ENCODE data around the gene SLC22A16.

SLC22A16 gene

DNA sequence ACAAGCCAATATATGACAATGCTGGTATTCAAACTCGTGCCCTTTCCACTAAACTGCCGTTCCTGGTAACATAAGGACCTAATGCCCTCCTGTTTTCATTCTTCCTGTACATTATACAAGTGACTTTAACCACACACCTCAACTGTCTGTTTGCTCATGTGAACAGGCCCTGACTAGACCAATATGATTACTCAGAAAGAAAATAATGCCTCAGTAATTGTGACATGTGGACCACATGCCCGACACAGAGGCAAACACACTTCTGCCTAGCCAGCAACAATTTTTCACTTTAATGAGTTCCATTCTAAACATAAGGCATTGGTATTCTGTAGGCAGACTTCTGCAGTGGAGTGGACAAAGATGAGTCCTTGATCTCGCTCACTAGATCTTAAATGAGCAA, 30.0 kb downstream of the SLC22A16 start:
- FAIRE-seq = no peak

DNA sequence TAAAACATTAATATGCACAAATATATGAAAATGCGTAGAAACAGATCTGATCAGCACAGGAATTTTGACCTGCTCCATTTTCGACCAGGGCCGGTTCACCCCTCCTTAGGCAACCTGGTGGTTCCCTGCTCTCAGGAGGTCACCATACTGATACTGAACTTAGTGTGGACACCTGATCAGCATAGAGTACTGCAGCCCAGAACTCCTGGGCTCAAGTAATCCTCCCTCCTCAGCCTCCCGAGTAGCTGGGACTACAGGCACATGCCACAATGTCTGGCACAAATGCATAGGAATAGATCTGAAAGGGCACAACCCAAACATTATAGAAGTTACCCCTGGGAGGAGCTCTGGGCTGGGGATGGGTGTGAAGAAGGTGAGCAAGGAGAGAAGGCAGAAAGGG, 36.4 kb downstream of the SLC22A16 start:
- FAIRE-seq = no peak

DNA sequence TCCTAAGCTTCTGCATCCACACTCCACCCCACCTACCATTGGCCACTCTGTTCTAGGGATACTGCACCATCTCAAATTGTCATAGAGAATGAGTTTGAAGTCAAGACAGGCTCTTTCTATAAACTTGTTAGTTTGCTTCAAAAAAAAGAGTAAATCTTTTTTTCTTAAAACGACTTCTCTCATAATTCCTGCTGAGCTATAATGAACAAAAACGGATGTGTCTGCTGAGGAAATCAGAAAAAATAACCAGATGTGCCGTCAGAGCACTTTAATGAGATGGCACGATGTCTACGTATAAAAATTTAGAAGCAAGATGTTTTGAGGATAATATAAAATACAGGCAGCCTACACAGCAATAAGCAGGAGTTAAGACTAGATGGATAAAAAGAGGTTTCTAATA, 37.1 kb downstream of the SLC22A16 start:
- peak; percentile 80 for FAIRE-seq

DNA sequence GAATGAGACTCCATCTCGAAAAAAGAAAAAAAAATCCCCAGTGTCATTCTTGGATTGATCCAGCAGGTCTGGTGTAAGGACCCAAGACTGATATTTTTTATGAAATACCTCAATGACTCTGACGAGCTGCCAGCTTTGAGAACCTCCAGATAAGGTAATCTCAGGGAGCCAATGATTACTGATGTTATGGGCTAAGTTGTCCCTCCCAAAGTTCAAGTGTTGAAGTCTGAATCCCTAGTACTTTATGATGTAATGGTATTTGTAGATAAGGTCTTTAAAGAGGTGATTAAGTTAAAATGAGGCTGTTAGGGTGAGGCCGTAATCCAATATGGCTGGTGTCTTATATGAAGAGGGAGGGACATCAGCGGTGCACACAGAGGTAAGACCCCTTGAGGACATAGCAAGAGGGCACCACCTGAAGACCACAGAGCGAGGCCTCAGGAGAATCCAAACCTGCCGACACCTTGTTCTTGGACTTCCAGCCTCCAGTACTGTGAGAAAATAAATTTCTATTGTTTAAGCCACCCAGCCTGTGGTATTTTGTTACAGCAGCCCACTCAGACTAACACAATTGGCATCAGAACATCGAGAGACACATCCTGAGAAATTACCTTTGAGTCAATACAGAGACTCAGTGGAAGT, 41.3 kb downstream of the SLC22A16 start:
- FAIRE-seq = no peak

DNA sequence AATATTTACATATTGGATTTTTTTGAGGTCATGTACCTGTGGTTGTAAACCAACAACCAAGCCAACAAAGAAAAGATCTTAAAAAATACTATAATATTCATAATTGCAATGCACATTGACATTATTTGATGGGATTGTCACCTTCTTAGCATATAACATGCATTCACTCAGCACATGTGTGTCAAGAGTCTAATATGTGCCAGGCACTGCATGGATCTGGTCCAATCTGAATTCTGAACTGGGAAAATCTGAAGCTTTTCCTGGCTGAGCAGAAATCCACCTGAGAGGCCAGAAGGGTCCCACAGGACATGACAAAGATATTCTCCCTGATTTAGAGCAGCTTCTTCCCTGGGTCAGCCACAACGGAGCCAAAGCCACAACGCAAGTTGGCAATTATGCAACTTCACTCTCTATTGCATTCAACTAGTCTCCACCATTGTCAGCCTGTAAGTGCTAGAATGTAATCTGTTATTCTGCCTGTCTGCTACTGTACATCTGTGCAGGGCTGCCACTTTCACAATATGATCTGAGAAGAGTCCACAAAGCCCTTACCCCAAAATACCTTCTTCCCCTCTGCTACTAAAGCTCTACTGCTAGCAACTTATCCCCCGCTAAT, 44.0 kb downstream of the SLC22A16 start:
- no peak for FAIRE-seq

DNA sequence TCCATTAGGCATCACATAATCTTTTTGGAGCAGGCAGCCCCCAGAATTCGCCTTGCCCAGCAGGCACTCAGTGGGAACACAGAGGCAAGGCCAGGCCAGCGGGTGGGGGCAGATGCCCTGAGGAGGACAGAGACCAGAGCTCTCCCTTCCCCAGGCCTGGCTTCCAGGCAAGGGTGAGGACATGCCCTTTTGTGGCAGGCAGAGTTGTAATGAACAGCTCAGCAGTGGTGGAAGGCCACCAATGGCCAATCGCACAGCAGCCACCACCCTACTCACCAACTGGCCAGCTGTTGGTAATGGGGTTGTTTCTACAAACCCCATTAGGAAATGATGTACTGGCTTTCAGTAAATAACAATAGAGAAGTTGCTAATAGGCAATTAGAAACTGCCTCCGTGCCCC, 45.7 kb downstream of the SLC22A16 start:
- no peak for FAIRE-seq

DNA sequence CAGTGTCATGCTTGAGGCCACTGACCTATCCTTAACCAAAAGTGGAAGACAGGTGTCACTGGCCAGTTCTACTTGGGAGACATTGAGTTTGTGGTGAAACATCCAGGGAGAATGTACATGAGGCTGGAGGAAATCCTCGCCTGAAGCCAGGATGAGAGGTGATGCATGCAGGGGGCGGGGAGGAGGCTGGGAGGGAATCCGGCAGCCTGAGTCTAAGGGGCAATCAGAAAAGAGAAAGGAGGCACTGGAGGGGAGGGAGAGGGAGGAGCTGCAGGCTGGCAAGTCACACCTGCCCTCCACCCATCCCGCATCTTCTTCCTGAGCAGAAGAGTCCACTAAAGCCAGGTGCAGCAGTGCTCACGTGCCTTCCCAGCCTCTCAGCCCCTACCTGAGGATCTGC, 46.2 kb downstream of the SLC22A16 start:
- no peak for FAIRE-seq

DNA sequence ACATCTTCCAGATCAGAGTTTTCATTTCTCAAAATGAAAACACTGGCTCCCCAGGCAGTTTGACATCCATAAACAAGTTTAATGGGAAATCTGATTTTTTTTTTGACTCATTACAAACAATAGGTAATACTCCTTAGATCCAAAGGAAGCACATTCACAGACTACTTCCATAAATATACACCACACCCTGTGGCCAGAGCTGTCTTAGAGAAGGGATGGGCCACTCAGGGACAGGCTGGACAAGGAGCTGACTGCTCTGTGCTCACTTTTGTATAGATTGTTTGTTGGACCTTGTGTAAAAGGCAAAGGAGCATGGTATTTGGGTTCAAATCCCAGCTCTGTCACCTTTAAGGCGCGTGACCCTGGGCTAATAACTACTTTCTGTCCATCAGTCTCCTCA, 48.3 kb downstream of the SLC22A16 start:
- FAIRE-seq = no peak

DNA sequence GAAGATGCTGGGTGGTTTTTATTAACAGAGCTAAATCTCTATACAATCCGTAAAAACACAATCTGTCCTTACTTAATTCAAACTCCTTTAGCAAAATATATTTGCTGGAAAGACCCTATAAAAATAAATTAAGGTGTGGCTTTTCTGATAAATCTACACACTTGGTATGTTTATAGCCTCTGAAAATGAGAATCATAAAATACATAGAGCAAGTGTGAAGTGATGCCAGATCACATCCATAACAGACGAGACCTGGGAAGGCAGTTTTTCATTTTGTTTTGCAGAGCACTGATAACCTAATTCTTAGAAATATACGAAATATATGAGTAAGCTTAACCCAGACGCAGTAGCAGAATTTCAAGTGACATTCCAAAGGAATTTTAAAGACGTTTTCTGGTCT, 50.6 kb downstream of the SLC22A16 start:
- no peak for FAIRE-seq

DNA sequence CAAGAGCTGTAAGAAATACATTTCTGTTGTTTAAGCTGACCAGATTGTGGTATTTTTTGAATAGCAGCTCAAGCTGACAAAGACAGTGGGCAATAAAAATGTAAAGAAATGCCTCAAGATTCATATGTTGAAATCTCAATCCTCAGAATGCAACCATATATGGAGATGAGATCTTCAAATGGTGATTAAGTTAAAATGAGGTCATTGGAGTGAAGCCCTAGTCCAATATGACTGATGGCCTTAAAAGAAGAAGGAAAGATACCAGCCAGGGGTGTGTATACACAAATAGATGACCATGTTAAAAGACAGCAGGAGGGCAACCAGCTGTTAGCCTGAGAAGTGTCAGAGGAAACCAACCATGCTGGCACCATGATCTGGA, 54.0 kb downstream of the SLC22A16 start:
- FAIRE-seq = no peak

DNA sequence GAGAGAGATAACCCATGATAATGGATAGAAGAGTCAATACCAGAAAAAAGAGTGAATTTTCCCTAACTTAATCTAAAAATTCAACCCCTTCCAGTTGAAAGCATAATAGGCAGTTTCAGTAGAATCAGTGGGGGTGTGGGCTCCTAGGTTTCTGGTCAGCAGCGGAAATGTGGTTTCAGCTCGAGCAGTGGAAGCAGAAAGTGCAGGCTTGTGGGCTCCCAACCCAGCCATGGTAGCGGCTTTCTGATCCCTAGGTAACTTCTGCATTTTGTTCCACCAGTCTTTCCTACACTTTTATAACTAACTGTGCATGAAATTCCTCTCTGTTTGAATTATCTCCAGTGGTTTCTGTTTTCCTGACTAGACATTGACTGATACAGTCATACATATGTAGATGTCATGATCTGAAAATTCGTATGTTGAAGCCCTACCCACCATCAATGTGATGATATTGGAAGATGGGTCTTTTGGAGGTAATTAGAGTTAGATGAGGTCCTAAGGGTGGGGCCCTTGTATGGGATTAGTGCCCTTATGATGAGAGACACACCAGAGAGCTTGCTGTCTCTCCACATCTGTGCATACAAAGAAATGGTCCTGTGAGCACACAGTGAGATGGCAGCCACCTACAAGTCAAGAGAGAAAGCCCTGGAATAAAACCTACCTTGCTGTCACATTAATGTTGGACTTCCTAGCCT, 54.5 kb downstream of the SLC22A16 start:
- FAIRE-seq = no peak

DNA sequence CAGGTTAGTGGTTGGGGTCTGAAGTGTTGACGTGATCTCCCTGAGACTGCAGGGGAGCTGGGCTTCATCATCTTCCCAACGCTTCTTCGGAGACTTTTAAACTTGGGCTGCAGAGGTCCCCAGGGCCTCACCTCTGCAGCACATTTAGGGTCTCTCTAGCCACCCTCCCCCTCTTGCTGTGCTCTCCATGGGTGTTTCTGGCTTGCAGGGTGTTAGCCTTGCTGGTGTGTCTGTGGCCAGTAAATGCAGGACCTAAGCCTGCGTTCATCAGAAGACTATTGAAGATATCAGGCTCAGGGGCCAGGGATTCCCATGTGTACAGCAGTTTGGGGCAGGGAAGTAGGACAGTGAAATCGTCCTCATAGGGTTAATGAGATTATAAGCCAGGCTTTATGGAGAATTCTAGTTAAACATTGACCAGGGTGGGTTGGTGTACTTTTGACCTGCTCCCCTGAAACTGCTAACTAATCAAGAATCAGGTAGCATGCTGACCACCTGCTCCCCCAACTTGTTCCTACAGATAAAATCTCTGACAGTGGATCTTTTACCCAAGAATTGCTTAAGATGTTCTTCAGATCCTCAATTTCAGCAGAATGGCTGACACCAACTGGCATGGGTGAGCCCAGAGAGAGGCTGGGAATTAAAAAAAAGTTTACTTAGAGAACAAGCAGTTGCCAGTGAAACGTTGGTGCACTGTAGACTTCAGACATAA, 57.2 kb downstream of the SLC22A16 start:
- FAIRE-seq = no peak

DNA sequence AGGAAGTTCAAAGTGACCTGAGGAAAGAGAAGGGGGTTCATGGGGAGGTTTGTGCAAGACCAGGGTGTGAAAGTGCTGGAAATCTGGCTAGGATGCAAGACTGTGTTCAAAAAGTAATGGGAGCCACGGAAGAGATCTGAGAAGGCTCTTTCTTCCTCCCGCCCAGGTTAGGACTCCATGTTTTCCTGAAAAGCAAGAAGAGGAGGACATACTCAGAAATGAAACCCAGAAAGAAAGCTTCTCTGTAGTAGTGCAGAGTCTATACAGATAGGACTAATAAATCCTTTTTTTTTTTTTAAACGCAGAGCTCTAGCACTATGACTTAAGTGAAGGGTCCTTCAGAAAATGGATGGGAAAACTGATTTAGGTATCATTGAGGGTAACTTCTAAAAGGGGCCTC, 57.8 kb downstream of the SLC22A16 start:
- FAIRE-seq = no peak

DNA sequence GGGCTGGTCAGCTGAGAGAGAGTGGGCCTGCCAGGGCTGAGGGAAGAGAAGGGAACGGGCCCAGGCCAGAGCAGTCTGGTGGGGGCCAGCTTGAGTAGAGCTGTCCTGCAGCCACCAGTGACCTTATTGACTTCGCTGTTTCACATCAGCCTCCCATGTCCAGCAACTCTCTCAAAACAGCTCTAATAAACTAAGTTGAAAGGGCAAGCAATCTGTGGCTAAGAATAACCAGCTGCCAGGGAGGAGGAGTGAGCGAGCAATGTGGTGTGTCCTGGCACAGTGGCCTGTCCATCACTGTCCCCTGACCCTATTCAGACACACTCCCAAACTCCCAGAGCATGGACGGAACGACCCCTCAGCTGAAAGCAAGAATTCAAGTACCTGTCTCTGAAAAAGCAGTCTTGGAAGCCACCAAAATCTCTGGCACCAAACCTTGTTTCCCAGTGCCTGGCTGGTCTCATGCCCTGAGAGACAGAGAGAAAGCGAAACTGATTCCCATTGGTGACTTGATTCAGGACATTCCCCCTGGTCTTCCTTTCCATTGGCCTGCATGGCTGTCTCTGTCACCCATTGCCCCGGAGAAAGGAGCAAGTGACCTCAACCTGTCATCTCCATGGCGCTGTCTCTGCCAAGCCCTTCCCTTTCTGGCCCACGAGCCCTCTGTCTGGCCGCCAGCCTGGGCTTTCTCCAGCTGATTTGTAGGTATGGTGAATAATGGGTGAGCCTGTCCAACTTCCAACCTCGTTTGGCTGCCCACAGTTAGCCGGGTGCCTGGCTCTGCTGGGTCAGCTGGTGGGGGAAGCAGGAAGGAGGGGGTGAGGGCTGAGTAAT, 61.1 kb downstream of the SLC22A16 start, which contains the start of gene DDO:
Gene DDO (minus strand): TSS at position 490 of the 831 bp plus-strand sequence. CDS start 2,113 bp downstream, outside the sequence.
- no peak for FAIRE-seq

DNA sequence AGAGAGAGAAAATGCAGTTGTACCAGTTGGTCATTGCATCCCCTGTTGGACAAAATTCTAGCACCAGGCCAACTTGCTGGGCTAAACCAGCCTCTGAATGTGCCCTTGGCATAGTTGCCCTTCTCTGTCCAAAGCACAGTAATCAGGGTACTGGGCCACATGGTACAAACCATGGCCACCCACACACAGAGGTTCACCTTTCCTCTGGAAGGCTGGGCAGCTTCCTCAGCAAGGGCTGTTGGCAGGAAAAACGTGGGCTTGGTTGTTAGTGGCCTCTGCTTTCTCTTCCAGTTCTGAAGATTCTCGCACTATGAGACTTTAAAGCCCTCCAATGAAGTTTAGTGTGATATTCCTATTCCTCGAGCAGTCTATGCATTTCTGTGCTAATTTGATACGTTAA, 61.7 kb downstream of the SLC22A16 start:
- FAIRE-seq = no peak

DNA sequence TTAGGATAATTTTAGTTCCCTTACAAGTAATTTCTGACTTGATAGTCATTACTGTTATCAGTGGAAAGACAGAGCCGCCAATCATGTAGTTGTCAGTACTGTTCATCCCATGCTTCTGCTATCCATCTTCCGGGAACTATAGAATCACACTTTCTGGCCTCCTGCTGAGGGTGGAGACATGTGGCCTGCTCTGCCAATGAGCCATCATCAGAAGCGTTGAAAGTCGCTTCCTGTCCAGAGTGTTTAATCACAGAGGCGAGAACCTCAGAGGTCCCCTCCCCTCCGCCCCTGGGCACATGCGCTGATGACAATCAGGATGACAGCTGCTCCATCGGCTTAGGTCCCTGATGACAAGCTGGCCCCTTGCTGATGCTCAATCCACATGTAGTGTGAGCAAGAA, 64.1 kb downstream of the SLC22A16 start:
- no peak for FAIRE-seq

DNA sequence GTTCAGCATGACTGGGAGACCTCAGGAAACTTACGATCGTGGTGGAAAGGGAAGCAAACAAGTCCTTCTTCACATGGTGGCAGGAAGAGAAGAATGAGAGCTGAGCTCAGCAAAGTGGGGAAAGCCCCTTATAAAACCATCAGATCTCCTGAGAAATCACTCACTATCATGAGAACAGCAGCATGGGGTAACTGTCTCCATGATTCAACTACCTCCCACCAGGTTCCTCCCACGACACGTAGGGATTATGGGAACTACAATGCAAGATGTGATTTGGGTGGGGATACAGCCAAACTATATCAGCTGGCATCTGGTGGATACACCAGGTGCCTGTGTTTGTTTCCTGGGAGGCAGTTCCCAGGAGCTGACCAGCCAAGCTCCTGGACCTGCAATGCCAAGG, 65.9 kb downstream of the SLC22A16 start:
- no peak for FAIRE-seq

DNA sequence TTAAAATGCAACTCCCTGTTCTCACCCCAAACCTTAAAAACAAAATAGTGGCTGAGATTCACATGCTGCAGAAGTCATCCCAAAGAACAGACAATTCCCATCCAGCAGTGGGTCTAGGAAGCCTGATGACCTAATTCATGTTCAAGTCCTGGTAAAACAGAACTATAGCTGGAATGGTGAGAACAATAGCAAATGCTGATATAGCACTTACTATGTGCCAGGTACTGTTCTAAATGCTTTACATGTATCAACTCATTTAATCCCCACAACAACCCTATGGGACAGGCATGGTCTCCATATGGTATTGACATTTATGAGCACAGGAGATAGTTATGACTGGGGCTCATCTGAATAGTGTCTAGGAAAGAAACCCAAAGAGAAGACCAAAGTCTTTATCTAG, 66.6 kb downstream of the SLC22A16 start:
- no peak for FAIRE-seq

DNA sequence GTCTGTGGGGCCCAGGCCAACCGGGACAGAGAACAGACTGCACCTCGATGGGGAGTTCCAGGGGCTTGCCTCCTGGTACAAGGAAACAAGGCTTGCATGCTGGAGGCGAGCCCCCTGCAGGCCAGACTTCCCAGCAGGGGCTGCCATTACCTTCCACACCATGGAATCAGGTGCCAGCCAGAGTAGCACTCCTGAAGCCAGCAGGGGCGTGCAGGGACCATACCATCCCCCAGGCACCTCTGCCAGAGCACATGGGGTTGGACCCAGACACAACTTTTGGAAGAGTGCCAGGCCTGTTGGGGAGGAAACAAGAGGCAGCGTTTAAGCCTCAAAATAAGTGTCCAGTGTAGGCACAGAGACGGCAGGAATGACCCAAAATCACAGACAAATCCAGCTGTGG, 67.5 kb downstream of the SLC22A16 start:
- FAIRE-seq = no peak

DNA sequence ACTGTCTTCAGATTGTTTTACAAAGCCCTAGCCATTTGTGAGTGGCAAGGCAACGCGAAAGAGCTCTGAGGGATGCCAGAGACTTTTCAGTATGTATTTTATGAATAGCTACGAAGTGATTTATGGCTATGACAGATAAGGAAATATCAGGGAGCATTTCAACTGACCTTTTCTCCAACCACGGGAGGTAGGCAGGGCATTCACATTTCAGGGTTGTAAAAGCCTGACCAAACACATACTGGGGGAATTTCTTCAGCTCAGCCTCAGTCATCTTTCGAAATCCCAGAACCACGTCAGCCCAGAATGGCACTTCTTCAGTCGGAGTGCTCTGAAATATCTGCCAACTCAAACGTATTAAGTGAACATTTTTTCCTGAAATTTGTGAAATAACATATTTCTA, 71.8 kb downstream of the SLC22A16 start:
- FAIRE-seq = no peak

DNA sequence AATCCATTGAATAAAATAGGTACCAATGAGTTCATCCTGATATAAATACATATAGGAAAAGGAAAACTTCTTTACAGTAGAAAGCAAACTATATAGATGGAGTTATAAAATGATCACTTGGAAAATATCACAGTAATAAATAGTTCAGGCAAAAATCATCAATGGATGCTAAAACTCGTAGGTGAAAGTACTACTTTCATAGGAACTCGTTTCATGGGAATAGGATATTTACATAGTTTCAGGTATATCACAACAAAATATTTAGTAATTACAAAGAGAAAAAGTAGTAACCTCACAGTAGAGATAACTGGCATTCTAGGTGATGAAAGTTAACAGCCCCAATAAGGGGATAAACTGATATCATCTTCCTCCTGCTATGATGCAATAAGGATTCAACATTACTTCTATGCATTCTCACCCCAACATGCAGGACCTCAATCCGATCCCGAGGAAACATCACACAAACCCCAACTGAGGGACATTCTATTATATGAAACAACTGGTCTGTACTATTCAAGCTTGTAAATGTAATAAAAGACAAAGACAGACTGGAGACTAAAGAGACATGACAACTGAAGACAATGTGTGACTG, 74.7 kb downstream of the SLC22A16 start:
- no peak for FAIRE-seq

DNA sequence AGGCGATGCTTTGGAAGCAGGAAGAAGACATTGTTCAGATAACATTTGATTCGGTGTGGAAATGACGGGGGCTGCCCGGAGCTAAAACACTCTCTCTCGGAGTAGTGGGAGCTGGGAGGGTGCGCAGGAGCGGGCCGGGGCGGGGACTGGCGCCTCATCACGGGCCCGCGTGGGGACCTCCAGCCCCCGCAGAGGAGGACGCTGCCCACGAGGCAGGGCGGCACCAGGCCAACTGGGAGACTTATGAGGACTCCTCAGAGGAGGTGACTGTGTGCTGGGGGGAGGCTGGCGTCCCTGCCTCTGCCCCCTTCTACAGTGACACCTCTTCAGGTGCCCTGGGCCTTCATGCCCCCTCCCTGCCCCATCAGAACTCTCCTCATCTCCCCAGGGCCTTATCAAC, 76.2 kb downstream of the SLC22A16 start:
- no peak for FAIRE-seq

Measured in endometrium (tissue), 2 donors.